Thoracic aorta (tissue), 2 donors: ENCODE measurements around the gene ALKBH3. TPM values are rescaled to one million over a fixed set of nuclear protein-coding genes. Genes with fewer than 3 reads are reported as not detected.

Source experiments
- ATAC-seq: fragments of 150-250 bp; one replicate; pipeline ENCODE4 v1.8.0; 2017; ENCODE audit warnings: low read depth; ENCODE audit not compliant: insufficient number of reproducible peaks, low FRiP score
- DNase-seq: peaks from one replicate; pipeline ENCODE4 v3.0.0-alpha.2; 2020; ENCODE audit warnings: low spot score
- H3K27ac ChIP-seq, 2 donors: fragments of 200-600 bp; sonication (generic); 1 replicate in 1 of 2; 2 replicates in 1 of 2; pipeline ENCODE4 v1.5.1; 2016; ENCODE audit warnings: mild to moderate bottlenecking in 2 of 2, moderate library complexity in 2 of 2
- H3K27me3 ChIP-seq: fragments of 200-600 bp; sonication (generic); replicated peaks from 2 replicates; pipeline ENCODE4 v1.6.0; 2016; ENCODE audit warnings: mild to moderate bottlenecking; ENCODE audit not compliant: insufficient read depth
- H3K36me3 ChIP-seq: fragments of 200-600 bp; sonication (generic); one replicate; pipeline ENCODE4 v1.5.1; 2016
- H3K4me1 ChIP-seq, 2 donors: fragments of 200-600 bp; sonication (generic); 1 replicate in 1 of 2; 2 replicates in 1 of 2; pipeline versions ENCODE4 v1.5.1 to v1.6.0; 2016; ENCODE audit warnings: low read depth in 2 of 2, mild to moderate bottlenecking in 1 of 2; ENCODE audit not compliant: control insufficient read depth in 1 of 2
- H3K4me3 ChIP-seq: fragments of 200-600 bp; sonication (generic); 2 replicates; pipeline ENCODE4 v1.5.1; 2016; ENCODE audit warnings: mild to moderate bottlenecking
- H3K9me3 ChIP-seq: fragments of 200-600 bp; sonication (generic); 2 replicates; pipeline ENCODE4 v1.5.1; 2016
- CTCF ChIP-seq: fragments of 200-600 bp; sonication (generic); IDR thresholded peaks from one replicate; pipeline ENCODE4 v1.5.1; 2019; ENCODE audit warnings: antibody characterized with exemption
- total RNA-seq, 2 donors: library from RNA; depleted of rRNA; stranded (reverse); fragments of >200 nt; gene quantifications; one replicate each; pipeline versions ENCODE4 v1.1.0 to v1.2.3, GENCODE V29; 2016

Gene ALKBH3
- total RNA-seq, 2 donors from 2014 or later = 28.1 to 65.5 TPM

GRCh38 chr11:43914466-43914865, 33.8 kb downstream of the ALKBH3 start:
- Histone ChIP-seq H3K4me3 (no peak overlapping the region), H3K36me3 (peaks cover 6% of the 10 kb centered on the region), H3K27ac (no peak overlapping the region), H3K27me3 (no peaks in the 10 kb centered on the region), H3K4me1 (peaks cover 1 to 5% of the 10 kb centered on the region in 2 donors), H3K9me3 (no peaks in the 10 kb centered on the region)
- no peak for TF ChIP-seq CTCF
- DNase-seq (no peak), ATAC-seq (no peak)

GRCh38 chr11:43916621-43917020, 36.0 kb downstream of the ALKBH3 start:
- H3K27ac ChIP-seq = no peak overlapping the region

GRCh38 chr11:43917851-43918250, 37.2 kb downstream of the ALKBH3 start:
- peaks cover 6% of the 10 kb centered on the region for H3K36me3 ChIP-seq
- H3K27ac ChIP-seq = no peak overlapping the region
- H3K27me3 ChIP-seq = no peaks in the 10 kb centered on the region
- peaks cover 29 to 33% of the 10 kb centered on the region in 2 donors for H3K4me1 ChIP-seq
- DNase-seq = no peak
- no peak for TF ChIP-seq CTCF
- ATAC-seq = no peak
- H3K4me3 ChIP-seq = no peak overlapping the region
- no peaks in the 10 kb centered on the region for H3K9me3 ChIP-seq

More at GRCh38 chr11:43916621-43917020, 36.0 kb downstream of the ALKBH3 start:
- DNase-seq (no peak), ATAC-seq (no peak)
- Histone ChIP-seq H3K36me3 (peaks cover 6% of the 10 kb centered on the region), H3K9me3 (no peaks in the 10 kb centered on the region), H3K27me3 (no peaks in the 10 kb centered on the region), H3K4me1 (peaks cover 19 to 21% of the 10 kb centered on the region in 2 donors), H3K4me3 (no peak overlapping the region)
- no peak for TF ChIP-seq CTCF

GRCh38 chr11:43918662-43919061, 38.0 kb downstream of the ALKBH3 start:
- ATAC-seq = no peak
- H3K36me3 ChIP-seq = peaks cover 6% of the 10 kb centered on the region
- no peaks in the 10 kb centered on the region for H3K27me3 ChIP-seq
- TF ChIP-seq CTCF = no peak
- DNase-seq = no peak
- H3K9me3 ChIP-seq = no peaks in the 10 kb centered on the region
- H3K27ac ChIP-seq = peak overlapping the region; percentile 14 to 81
- no peak overlapping the region for H3K4me3 ChIP-seq
- peaks cover 34 to 41% of the 10 kb centered on the region in 2 donors for H3K4me1 ChIP-seq

GRCh38 chr11:43919852-43920597, 39.4 kb downstream of the ALKBH3 start:
- DNase-seq (no peak), ATAC-seq (no peak)
- Histone ChIP-seq H3K9me3 (no peaks in the 10 kb centered on the region), H3K4me1 (peaks cover 48 to 55% of the 10 kb centered on the region in 2 donors), H3K27me3 (no peaks in the 10 kb centered on the region), H3K36me3 (peaks cover 6% of the 10 kb centered on the region), H3K4me3 (peak overlapping the region; percentile 18), H3K27ac (peak overlapping the region; percentile 81 to 92)
- TF ChIP-seq CTCF = no peak
